Raji (cell line): ENCODE results near the gene PGRMC2.

Experiments used
- POLR2A ChIP-seq: IDR thresholded peaks from 2 replicates; pipeline ENCODE4 v1.6.1; 2011; ENCODE audit warnings: low read depth, low read length, control low read depth; ENCODE audit not compliant: insufficient read depth

The PGRMC2 gene, protein sequence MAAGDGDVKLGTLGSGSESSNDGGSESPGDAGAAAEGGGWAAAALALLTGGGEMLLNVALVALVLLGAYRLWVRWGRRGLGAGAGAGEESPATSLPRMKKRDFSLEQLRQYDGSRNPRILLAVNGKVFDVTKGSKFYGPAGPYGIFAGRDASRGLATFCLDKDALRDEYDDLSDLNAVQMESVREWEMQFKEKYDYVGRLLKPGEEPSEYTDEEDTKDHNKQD

DNA sequence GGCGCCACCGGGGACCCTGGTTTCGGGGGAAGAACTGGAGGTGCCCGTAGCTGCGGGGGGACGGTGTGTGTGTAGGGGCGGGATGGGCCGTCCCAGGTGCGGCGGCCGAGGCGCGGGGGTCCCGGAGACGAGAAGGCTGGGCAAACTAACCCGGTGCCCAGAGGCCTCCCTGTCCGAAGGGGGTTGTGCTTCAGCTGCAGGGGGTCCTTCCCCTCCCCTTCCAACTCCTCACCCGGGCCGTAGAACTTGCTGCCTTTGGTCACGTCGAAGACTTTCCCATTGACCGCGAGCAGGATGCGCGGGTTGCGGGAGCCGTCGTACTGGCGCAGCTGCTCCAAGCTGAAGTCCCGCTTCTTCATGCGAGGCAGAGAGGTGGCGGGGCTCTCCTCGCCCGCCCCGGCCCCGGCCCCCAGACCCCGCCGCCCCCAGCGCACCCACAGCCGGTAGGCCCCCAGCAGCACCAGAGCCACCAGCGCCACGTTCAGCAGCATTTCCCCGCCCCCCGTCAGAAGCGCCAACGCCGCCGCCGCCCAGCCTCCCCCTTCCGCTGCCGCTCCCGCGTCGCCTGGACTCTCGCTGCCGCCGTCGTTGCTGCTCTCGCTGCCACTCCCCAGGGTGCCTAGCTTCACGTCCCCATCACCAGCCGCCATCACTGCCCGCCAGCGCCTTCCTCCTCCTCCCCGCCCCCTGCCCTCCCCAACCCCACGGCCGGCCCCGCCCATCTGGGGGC is at the start of gene PGRMC2:
Gene PGRMC2 (minus strand): TSS at position 673 of the 730 bp plus-strand sequence. CDS start 23 bp downstream, at position 650.
- TF ChIP-seq POLR2A, result peak; percentile 41; the same call in 1 of the 2 replicates

DNA sequence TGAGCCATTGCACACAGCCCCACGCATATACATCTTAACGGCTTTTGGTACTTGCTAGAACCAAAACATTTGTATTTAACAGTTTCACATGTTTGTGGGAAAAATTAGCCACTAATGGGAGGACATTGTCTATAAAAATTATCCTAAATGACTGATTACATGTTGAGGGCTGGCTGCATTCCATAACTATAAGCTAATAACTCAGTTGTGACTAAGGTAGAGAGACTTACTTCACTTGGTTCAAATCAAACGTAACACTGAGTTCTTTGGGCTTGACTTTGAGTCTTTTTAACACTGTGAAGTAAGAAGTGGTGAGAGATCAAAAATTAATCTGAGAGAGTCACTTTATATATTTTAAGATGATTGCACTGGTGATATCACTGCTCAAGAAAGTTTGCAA is 47.9 kb upstream of the PGRMC2 start:
- no peak for TF ChIP-seq POLR2A

DNA sequence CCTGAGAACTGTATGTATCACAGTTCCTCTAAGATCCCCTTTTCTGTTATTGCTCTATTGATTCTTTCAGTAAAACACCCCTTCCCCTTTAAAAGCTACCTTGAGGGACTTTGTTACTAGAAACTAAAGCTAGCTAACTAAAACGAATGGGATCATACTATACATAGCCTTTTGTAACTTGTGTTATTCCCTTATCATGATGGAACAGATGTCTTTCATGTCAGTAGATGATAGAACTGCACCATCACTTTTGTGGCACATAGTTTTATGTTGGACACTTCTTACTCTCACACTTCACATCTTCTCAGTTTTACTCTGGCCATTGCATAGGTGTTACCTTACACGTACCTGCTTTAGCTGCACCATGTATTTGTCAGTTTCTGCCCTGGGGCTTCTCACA is 46.6 kb upstream of the PGRMC2 start:
- TF ChIP-seq POLR2A, result no peak

DNA sequence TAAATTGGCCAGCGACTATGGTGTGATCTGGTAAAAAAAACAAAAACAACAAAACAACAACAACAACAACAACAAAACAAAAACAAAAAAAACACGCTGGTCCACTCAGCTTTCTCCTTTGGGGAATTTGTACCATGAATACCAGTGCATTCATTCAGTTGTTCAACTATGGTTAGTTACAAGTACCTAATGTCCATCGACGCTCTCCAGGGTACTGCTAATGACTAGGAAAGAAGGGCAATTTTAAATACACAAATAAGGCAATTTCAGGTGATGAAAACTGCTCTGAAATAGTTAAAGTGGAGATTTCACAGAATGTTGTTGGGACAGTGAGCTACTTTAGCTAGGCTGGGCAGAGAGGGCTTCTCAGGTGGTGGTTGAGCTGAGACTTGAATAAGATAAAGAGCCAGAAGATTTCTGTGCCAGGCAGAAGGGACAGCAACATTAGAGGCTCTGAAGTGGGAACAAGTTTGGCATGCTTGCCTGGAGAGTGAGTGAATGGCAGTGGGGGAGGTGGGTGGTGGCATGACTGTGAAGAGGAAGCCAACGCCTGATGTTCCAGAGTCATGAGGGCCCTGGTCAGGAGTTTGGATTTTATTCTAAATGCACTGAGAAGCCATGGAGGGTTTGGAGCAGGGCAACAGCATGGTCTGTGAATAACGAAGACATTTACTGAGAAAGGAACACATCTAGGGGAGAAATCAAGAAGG is 45.9 kb upstream of the PGRMC2 start:
- TF ChIP-seq POLR2A, result no peak

DNA sequence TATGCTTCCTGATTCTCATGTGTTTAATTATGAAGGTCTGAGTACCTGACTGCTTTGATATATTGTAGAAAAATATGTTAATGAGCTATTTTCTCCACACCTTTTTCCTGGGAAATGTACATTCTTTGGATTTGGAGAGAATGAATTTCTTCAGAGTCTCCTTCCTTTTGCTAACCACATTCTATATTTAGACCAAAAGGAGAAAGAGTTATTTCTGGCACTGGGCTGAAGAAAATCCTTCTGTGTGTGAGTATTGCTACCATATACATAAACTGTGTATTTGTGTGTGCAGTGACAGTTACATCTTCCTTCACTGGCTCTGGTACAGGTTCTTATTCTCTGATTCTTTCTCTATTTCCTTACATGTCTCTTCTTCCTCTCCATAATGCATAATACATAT is 44.5 kb upstream of the PGRMC2 start:
- no peak for TF ChIP-seq POLR2A

DNA sequence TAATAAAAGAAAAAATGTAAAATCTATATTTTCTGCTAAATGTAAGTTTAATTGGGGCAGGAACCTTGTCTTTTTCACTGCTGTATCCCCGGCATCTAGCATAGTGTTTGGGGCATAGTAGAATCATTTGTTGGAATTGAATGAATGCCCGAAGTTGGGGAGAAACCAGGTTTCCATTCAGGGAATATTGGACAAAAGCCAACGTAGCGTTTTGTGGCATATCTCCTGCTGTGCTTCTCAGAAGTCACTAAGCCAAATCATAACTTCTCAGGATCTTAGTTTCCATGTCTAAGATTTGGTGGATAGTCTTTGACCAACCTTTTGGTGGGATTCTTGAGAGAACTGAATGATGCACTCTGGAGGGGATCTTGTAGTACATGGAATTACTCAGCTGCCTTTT is 42.0 kb upstream of the PGRMC2 start:
- no peak for TF ChIP-seq POLR2A

DNA sequence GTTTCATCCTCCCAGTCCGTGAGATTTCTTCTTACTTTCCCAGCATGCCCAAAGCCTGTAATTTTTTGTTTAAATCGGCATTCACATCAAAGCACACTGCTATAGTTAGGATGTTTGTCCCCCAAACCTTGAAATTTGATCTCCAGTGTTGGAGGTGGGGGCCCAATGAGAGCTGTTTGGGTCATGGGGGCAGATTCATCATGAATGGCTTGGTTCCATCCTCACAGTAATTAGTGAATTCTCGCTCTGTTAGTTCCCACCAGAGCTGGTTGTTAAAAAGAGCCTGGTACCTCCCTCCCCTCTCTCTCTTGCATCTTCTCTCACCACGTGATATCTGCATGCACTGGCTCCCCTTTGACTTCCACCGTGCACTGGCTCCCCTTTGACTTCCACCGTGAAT is 40.5 kb upstream of the PGRMC2 start:
- TF ChIP-seq POLR2A, result no peak

DNA sequence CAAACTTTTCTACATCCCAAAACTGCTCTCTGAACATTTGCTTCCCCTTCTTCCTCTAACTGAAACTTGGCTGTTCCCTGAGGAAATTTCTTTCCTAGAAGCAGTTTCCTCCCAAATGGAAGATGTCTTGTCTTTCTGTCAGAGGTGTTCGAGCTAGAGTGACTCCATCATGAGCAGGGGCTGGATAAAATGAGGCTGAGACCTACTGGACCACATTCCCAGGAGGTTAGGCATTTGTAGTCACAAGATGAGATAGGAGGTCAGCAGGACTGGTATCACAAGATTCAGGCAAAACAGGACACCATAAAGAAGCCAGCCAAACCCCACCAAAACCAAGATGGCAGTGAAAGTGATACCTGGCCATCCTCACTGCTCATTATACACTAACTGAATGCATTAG is 35.8 kb upstream of the PGRMC2 start:
- no peak for TF ChIP-seq POLR2A

DNA sequence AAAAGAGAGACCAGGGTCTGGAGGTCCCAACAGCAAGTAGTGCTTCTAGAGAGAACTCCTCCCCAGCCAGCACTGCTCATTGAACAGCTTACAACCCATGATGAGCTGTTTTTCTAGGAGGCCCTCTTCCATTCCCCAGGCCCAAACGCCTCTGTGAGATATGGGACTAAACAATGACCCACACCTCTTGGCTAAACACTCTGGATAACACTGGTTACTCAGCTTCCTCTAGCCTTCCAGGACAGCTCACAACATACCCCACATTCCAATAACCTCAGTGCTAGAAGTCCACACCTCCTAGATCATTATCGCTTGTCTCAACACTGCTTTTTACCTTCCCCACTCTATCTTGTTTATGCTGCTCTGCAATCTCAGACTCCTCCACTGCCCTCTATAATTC is 35.4 kb upstream of the PGRMC2 start:
- no peak for TF ChIP-seq POLR2A

DNA sequence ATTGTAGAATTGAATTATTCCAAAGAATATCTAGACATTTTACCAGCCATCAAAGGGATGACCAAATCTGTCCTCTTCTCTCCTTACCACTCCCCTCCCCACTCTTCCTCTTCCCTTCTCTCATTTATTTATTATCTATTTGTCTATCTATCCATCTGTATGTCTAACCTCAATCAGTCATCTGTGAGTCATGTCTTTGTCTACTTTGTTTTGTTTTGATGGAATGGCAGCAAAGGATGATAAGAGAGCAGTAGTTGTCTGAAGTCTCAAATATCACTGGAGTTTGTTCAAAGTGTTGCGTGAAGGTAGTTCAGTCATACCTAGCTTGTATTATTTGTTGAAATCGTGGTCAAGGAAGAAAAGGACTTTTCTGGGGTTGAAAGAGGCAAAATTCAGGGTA is 34.7 kb upstream of the PGRMC2 start:
- TF ChIP-seq POLR2A, result no peak

DNA sequence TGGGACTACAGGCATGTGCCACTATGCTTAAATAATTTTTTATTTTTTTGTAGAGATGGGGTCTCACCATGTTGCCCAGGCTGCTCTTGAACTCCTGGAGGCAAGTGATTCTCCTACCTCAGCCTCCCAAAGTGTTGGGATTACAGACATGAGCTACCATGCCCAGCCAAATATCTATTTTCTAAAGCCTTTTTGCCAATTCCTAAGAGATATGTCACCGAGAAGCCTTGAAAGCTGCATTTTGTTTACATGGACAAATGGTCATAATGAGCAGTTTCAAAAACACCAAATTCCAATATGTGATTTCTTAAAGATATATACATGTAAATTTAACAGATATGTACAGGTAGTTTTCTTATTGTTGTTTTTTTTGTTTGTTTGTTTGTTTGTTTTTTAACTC is 33.0 kb upstream of the PGRMC2 start:
- no peak for TF ChIP-seq POLR2A

DNA sequence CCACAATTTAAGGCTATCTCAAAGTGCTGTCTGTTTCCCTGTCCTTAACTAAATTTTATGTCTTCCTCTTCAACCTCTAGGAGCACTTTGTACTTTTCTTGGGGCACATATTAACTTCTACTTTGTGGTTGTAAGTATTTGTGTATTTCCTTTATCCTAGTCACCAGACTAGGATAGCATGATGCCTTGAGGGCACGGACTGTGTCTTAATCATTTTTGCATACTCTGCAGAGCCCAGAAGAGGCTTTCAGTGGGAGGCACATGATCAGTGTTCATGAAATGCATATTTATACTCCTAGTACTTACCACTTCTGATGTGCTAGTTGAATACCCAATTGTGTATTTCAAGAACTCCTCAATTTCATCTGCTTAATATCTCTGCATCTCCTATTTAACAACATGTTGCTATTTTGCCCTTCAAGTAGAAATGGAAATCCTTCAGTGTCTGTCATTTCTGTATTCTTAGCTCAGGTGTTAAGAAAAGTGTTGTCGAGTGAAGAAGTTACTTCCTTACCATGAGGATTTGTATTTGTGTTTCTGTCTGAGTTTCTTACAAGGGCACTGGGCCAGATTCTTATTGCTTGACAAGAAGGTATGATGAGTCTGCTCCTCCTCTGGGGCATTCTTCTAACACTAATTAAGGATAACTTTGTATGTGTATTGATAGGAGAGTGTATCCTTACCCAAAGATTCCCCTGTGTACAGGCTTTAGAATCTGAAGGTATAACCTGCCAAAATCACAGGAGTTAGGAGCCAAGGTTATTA is 28.3 kb upstream of the PGRMC2 start:
- no peak for TF ChIP-seq POLR2A

DNA sequence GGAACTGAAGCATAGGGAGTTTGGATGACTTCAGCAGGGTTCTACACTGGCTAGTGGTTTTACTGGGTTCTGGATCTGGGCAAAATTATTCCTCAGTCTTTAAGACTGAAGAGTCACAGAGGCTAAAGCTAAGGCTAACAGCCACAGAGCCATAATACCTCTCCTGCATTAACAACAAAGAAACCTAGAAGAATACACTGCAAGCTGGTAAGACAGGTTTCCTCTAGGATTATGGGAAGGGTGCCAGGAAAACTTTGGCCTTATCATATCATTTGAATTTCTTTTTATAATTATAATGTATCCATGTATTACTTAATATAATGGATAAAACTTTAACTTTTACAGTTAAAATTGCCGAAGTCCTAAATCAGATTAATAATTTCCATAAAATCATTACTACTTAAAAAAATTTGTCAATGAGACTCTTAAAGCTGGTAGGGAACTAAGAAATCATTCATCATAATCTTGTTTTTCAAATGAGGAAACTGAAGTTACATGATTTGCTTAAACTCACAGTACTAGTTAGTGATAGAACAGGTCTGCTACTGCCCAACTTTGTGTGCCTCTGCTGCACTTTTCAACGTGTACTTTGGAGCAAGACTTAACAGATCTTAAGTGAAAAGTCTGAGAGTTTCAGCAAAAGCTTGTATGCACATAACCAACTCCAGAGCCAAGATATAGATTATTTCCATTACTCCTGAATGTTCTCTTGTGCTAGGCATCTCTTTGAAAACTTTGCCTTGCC is 24.2 kb upstream of the PGRMC2 start:
- no peak for TF ChIP-seq POLR2A

DNA sequence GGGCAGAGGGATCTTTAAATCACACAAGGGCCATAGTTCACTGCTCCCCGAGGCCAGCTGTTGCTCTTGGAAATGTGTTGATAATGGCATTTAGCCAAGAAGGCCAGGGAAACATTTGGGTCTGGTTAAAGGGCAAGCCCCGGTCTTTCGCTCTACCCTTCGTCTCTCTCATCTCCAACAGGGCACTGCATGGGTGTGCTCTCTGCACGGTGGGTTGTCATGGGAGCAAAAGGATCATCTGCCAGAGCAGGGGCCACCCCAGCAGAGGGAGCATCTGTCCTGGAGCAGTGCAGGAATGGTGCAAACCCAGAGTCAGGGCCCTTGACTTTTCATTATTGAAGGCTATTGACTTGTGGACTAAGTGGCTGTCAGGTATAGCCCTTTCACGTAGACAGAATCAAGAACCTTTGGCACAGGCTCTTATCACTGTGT is 22.7 kb upstream of the PGRMC2 start:
- TF ChIP-seq POLR2A, result no peak

DNA sequence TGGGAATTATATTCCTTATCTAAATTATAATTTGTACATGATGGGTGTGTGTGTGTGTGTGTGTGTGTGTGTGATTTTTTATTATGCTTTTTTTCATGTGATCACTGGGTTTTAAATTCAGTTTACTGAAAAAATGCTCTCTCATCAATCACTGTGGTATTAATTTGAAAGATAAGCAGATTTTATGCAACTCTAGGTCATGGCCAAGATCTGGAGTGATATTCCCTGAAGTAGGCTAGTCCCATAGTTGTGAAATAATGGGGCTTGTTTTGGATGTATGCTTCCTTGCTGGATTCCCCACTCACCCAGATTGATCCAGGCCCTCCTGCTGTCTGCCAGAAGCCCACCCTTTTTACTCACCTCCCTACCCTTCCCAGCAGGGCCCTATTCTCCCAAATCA is 22.0 kb upstream of the PGRMC2 start:
- TF ChIP-seq POLR2A, result no peak
